Stimulated activated CD8-positive, alpha-beta memory T cell treated with anti-CD3 and anti-CD28 coated beads, Interleukin-15, amount 100 ng/mL, for 4 hours (primary cell): Measurements from ENCODE around the gene SLMAP.

Experiments
- DNase-seq, 2 donors: peaks; one replicate each; pipeline ENCODE4 v3.0.0-alpha.2; 2020; ENCODE audit warnings: low read depth in 2 of 2

Gene SLMAP

DNA sequence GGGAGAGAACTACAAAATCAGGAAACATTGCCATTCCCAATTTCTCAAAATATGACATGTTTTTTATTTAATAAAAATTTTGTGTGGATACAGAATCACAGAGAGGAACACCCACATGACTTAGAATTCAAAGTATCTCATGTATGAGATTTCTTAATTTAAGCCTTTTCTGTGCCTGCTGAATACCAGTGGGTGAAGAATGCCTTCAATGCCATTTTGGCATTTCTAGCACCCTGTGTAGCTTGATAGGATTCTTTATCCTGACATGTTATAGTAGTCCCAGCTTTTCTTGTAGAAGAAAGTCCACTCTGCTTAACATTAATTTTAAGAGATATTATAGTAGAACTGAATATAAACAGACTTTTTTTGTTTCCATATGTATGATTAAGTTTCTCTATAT is 3.1 kb upstream of the SLMAP start:
- no peak for DNase-seq

DNA sequence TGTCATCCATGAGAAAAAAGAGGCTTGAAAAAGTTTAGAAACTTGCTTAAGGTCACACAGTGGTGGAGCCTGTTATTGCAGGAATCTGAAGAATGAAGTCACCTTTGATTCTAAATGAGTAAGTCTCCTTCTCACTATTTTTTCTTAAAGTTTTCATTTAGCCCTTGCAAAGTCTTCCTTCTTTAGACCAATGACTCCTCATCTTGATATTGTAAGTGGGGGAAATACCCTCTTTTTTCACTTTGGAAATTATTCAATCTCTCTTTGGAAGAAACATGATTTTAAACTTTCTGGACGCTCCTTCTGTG is 787 bp upstream of the SLMAP start:
- no peak for DNase-seq

DNA sequence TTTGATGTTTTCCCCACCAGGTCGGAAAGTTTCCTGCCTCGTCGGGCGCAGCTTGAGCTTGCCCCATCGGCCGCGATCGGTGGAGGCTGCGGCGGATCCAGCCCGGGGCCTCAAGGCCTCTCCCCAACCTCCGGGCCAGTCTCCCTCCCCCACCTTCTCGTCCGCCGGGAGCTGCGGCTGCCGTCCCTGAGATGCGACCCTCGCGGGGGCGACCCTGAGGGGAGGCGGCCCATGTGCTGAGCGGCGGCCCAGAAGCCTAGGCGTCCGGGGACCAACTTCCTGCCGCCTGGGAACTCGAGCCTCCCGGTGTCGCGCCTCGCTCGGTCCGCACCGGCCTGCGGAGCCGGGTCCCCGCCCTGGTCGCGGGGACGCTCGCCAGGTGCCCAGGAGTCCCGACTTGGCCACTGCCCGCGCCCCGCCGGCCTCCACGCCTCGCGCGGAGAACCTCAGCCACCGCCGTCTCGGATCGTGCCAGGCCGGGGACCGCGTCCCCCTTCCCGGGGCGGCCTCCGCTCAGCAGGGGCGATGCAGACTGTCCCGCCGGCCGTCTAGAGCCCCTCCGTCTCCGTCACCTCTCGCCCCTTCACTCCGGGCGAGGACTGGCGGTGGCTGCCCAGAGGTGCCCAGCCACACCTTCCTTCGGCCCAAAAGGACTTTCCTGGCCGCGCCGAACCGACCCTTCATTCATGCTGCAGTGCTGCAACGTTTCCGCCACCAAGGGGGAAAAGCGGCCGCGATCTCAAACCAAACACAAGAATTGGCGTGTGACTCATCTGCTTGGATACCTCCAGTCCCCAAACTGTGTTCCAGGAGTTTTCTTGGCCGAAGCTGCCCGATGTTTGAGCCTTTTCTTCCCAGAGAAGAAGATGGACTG is 656 bp downstream of the SLMAP start:
- peak in 1 of 2 donors; percentile 3 for DNase-seq

DNA sequence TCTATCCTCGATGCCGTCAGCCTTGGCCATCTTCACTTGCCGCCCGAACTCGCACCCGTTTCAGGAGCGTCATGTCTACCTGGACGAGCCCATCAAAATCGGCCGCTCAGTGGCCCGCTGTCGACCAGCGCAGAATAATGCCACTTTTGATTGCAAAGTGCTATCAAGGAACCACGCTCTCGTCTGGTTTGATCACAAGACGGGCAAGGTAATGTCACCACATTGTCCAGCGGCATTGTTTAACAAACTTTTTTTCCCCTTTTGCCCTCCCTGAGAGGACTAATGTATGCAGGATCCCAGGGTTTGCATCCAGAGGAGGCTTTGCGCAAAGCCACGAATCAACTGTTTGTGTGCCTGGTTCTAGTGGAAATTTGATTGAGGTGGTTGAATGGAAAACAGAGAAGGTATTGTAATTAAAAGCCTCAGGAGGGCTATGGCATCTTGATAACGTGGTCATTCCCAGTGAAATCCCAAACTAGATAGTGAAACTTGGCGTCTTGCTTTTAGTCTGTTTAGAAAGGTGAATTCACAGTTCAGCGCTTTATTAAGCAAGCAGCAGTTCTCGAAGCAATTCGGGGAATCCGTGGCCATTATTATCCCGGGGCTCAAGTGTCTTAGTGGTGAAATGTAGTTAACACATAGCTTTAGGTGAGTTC is 1.7 kb downstream of the SLMAP start:
- no peak for DNase-seq

DNA sequence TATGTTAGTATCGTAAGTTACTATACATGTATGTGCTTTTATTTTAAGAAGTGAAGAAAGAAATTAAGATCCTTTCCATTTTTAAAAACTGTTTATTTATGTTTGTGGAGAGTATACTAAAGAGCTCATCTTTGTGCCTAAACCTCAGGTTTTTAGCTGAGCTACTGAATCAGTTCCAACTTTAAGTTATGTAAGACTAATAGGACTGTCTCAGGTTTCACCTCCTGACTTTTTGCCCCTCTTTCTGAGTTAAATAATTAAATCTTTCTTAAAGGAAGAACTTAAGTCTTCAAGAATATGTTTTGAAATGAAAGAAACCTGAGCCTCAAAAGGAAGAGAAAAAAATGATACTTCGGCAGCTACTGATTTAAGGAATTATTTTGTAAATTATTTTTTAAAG is 2.6 kb downstream of the SLMAP start:
- DNase-seq, result no peak

DNA sequence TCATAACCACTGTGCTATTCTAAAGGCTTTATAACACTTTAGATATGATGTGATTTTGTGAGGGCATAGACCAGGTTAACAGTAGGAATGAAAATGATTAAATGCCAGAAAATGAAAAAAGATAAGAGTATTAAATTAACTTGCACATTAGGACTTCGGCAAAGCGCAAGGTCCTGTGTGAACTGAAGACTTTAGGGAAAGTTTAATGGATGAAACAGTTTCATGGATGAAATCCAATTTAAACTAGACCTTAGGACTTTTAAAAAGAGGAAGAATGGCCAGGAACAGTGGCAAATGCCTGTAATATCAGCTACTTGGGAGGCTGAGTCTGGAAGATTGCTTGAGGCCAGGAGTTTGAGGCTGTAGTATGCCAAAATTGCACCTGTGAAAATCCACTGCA is 8.7 kb downstream of the SLMAP start:
- no peak for DNase-seq

DNA sequence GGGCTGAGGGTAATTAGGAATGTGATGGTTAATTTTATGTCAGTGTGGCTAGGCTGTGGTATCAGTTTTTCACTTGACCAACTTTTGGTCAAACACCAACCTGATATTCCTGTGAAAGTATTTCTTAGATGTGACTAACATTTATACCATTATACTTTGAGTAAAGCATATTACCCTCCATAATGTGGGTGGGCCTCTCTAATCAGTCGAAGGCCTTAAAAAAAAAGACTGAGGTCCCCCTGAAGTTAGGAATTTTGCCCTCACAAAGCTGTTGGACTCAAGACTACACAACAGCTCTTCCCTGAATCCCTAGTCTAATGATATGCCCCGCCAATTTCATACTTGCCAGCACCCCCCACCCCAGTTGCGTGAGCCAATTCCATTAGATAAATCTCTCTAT is 12.5 kb downstream of the SLMAP start:
- no peak for DNase-seq

DNA sequence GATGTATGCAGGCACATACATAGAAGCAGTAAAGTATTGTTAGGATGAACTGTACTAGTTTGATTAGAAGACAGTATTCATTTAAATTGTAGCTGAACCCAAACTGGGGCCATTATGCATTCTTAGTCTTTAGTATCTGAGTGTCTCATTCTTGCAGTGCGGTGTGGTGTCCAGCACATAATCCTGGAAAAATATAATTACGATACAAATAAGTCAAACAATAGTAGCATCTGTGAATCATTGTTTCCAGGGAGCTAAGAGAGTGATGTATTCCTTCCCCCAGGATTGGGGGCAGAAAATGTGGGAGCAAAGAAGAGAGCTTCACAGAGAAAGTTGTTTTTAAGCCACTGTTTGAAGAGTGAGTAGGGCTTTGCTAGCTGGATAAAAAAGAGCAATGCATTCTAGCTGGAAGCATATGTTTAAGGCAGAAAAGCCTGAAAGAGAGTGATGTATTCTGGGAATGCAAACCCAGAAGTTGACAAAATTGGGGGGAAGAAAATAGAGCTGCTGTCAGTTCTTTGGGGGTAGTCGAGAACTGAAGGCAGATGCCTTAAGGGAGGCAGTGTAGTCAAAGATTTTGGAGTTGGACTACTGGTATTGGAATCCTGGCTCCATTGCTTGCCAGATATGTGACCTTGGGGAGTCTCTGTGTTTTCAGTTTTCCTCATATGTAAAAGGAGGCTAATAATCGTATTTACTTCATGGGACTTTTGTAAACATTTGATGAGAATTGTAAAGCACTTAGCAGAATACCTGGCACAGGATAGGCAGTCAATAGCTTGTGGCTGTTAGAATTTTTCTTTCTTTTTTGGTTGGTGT is 14.1 kb downstream of the SLMAP start:
- DNase-seq, result no peak

DNA sequence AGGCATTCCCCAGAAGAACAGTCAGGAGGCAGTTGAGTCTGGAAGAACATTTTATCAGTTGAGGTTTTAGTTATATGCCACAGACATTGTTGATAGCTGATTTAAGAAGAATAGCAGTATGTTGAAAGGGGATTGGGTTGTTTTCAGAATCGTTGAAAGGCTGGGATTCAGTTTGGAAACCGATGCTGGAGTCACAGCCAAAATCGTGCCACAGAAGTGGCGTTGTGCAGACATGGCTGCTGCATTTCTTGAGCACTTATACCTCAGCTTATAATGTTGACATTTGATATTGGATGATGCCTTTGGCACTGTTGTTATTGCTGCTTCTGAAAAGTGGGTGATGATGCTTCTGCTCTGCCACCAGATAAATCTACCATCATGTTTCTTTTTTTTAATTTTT is 16.1 kb downstream of the SLMAP start:
- no peak for DNase-seq

DNA sequence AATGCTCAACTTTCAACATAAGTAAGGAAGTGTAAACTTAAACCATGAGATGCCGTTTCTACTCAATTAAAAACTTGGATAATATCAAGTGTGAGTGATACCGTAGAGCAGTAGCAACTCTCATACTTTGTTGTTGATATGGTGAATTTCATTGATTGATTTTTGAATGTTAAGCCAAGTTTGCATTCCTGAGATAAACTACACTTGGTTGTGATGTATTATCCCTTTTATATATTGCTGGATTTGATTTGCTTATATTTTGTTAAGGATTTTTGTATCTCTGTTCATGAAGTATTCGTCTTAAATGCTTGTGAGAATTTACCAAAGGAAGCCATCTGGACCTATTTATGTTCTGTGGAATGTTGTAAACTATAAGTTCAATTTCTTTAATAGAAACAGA is 21.7 kb downstream of the SLMAP start:
- no peak for DNase-seq

DNA sequence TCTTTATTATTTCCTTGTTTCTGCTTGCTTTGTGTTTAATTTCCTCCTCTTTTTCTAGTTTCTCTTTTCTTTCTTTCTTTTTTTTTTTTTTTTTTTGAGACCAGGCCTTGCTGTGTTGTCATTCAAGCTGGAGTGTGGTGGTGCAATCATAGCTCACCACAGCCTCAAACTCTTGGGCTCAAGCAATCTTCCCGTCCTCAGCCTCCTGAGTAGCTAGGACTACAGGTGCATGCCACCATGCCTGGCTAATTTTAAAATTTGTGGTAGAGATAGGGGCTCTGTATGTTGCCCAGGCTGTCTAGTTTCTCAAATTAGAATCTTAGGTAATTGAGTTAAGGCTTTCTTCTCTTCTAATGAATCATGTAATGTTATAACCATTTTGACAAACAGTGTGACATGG is 22.4 kb downstream of the SLMAP start:
- DNase-seq, result no peak

DNA sequence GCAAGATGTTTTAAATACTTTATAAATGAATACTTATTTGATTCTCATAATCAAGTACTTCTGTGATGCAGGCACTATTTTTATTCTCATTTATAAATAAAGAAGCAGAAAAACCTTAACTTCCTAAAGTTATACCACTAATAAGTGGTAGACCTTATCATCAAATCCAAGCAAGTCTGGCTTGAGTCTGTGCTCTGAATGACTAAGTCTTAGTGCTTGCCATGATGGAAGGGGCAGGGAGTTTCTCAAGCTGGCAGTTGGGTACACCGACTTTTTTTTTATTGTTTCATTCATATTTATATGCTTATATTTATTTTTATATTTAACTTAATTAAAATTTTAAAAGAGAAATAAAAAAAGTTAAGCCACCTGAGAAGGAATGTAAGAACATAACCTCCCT is 23.6 kb downstream of the SLMAP start:
- no peak for DNase-seq

DNA sequence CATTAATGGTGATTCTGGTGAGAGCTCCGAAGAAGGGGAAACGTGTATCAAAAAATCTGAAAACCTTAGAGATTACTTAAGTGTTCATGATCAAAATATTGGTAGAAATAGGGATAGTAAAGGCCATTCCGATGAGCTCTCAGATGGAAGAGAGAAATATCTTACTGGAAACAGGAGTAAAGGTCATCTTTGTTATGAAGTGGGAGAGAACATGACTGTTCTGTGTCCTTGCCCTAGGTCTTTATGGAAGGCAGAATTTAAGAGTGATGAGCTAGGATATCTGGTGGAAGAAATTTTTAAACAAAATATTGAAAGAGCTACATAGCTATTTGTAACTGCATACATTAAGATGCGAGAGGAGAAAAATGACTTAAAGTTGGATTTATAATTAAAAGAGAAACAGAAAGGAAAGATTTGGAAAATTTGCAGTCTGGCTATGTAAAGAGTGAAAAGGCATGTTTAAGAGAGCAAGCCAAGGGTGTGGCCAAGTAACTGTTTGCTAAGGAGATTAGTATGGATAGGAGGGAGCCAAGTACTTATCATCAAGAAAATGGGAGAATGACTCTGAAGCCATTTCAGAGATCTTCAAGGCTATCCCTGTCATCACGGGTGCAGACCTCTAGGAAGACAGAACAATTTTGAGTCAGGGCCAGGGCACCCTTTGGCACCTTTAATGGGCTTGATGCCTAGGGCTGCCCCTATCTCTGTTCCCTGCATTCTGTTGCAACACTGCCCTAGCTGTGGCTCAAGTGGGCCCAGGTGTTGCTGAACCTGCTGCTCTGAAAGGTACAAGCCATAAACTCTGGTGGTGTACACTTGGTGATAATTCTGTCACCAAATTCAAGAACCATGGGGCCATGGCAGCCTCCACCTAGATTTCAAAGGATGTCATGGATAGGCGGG is 27.3 kb downstream of the SLMAP start:
- no peak for DNase-seq

DNA sequence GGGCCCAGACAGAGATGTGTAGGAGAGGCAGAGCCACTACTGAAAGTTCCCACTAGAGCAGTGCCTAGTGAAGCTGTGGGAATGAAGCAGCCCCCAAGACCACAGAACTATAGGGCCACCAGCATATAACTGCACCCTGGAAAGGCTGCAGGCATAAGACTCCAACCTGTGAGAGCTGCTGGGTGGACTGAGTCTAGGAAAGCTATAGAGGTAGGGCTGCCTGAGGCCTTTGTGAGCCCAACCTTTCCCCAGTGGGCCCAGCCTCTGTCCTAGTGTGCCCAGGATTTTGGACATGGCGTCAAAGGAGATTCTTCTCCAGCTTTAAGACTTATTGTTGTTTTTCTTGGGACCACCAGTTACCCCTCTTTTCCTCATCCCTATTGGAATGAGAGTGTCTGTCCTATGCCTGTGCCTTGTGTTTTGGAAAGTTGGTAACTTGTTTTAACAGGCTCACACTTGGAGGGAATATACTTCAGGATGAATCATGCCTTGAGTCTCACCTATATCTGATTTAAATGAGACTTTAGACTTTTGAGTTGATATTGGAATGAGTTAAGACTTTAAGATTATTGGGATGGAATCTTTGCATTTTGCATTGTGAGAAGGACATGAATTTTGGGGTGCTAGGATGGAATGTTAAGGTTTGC is 28.1 kb downstream of the SLMAP start:
- no peak for DNase-seq

DNA sequence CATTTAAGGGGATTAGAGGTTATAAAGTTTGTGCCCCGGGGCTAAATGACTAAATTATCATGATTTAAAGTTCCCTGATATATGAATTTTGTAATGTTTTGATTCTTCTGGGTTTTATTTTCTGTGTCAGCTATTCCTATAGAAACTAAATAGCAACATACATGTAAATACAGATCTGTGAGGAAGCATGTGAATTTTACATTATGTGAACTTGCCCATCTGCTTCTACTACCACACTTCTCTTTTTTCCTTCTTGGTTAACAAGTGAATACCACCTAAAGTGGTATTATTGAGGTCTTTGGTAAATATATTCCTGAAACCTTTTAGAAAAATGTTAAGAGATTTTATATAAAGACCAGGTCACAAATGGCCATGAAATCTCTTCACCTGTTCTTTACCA is 29.3 kb downstream of the SLMAP start:
- no peak for DNase-seq

DNA sequence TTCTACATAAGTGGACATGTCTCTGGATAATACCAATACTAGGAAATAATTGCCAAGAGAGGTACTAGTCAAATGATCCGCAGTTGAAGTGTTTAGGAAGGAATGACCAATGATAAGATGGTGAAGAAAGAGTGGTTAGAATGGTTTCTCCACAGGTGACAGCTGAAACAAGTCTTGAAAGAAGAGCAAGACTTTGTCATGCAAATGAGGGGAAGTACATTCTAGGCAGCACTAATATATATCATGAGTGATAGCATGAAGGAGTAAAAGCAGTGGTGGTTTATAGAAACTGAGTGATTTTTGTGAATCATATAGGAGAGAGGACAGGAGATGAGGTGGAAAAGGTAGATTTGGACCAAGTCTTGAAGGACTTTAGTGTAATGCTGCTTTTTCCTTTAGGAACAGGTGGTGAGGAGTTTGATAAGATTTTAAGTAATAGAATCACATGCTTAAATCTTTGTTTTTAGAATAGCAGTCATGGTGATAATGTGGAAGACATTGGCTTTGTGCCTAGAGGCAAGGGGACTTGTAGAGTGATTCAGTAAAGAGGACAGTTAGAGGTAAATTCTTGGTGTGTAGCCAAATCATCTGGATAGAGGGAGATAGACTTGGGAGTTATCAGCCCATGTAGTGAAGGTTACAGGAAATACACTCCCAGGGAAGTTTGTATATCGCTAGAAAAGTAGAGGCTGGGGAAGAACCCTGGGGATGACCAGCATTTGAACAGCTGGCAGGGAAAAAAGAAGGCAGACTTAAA is 31.9 kb downstream of the SLMAP start:
- no peak for DNase-seq

DNA sequence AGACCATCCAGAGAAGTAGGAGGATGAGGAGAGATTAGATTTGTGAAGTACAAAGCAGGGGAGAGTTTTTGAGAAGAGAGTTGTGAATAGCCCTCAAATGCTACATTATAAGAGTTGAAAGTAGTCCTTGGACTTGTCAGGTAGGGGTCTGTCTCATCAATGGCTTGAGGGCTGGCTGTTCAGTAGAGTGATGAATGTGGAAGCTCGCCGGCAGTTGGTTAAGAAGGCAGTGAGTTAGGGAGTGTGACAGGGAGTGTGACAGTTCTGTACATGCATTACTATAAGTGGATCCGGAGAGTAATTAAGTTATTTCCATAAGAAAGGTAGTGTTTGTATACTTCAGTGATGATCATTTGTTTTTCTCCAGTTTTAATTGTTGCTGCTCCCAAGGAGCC is 32.5 kb downstream of the SLMAP start:
- no peak for DNase-seq

DNA sequence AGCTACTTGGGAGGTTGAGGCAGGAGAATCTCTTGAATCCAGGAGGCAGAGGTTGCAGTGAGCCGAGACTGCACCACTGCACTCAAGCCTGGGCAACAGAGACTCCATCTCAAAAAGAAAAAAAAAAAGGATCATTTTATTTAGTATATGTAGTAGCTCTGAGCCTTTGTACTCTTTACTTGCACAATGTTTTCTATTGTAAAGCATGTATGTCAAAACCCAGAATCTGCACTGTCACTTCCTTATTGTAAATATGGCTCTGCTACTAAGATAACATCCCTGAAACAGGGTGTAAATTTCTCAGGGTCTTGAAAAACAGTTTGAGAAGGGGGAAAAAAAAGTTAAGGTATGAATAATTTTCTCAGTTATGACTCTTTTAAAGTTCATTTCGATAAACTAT is 35.1 kb downstream of the SLMAP start:
- DNase-seq, result no peak

DNA sequence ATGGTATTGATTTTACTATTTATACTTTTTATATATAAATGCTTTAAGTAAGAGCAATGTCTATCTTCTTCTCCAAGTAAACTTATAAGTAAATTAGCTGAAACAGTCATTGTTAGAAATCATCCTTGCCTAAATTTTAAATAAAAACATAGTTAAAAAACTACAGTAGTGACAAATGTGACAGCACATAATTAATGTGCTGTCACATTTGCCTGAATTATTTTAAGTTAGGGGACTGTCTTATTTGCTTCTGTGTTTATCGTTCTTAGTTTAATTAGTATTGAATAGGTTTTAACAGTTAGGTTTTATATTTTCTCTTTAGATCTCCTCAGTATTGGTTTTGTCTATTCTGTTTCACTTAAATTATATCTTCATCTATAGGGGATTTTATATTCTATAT is 36.1 kb downstream of the SLMAP start:
- no peak for DNase-seq

DNA sequence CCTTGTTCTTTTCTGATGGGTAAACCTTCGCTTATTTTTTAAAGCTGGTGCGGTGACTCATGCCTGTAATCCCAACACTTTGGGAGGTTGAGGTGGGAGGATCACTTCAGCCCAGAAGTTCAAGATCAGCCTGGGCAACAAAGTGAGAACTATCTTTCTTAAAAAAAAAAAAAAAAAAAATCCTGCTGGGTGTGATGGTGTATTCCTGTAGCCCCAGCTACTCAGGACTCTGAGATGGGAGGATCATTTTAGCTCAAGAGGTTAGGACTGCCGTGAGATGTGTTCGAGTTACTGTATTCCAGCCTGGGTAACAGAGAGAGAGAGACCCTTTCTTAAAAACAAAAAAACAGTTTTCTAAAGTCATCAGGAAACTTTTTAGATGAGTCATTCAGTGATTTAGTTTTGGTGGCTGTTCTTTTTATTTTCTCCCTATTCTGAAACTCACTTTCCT is 37.7 kb downstream of the SLMAP start:
- DNase-seq, result no peak
